HG03196 (cell line): ENCODE results near the gene SPAG16.

Experiments used
- ATAC-seq: cut with Tn5 transposase; IDR thresholded peaks from one replicate; pipeline ENCODE4 v1.9.1; 2021; ENCODE audit not compliant: unreplicated experiment

SPAG16 gene

GRCh38 chr2:214232271-214232670, 948.0 kb downstream of the SPAG16 start:
- no peak for ATAC-seq

- no peak for ATAC-seq
Measured at GRCh38 chr2:214233164-214233563, 948.9 kb downstream of the SPAG16 start.

GRCh38 chr2:214242797-214243196, 958.5 kb downstream of the SPAG16 start:
- no peak for ATAC-seq

GRCh38 chr2:214244847-214245246, 960.6 kb downstream of the SPAG16 start:
- no peak for ATAC-seq

- ATAC-seq = no peak
Measured at GRCh38 chr2:214246417-214246816, 962.2 kb downstream of the SPAG16 start.

GRCh38 chr2:214247531-214247930, 963.3 kb downstream of the SPAG16 start:
- ATAC-seq = no peak

- no peak for ATAC-seq
Measured at GRCh38 chr2:214255046-214255445, 970.8 kb downstream of the SPAG16 start.

GRCh38 chr2:214261683-214262082, 977.4 kb downstream of the SPAG16 start:
- ATAC-seq = no peak

GRCh38 chr2:214264171-214264570, 979.9 kb downstream of the SPAG16 start:
- ATAC-seq = no peak

GRCh38 chr2:214265991-214266489, 981.8 kb downstream of the SPAG16 start:
- ATAC-seq = no peak

GRCh38 chr2:214277880-214278279, 993.6 kb downstream of the SPAG16 start:
- ATAC-seq = no peak

- ATAC-seq = no peak
Measured at GRCh38 chr2:214286011-214286410, 1001.7 kb downstream of the SPAG16 start.

GRCh38 chr2:214293593-214293992, 1009.3 kb downstream of the SPAG16 start:
- ATAC-seq = no peak

GRCh38 chr2:214294426-214294825, 1010.2 kb downstream of the SPAG16 start:
- no peak for ATAC-seq

- no peak for ATAC-seq
Measured at GRCh38 chr2:214297423-214297822, 1013.2 kb downstream of the SPAG16 start.

GRCh38 chr2:214310319-214310718, 1026.1 kb downstream of the SPAG16 start:
- peak; percentile 79 for ATAC-seq

GRCh38 chr2:214311031-214311533, 1026.8 kb downstream of the SPAG16 start:
- ATAC-seq = peak; percentile 38

- ATAC-seq = no peak
Measured at GRCh38 chr2:214311931-214312749, 1027.9 kb downstream of the SPAG16 start.

GRCh38 chr2:214315324-214315723, 1031.1 kb downstream of the SPAG16 start:
- ATAC-seq = no peak

GRCh38 chr2:214320211-214320610, 1035.9 kb downstream of the SPAG16 start:
- ATAC-seq = no peak

GRCh38 chr2:214322662-214323061, 1038.4 kb downstream of the SPAG16 start:
- ATAC-seq = no peak

- ATAC-seq = no peak
Measured at GRCh38 chr2:214325404-214325803, 1041.1 kb downstream of the SPAG16 start.

GRCh38 chr2:214328941-214329340, 1044.7 kb downstream of the SPAG16 start:
- ATAC-seq = no peak
